ENCODE data around the gene FOXL3.

FOXL3 gene

DNA sequence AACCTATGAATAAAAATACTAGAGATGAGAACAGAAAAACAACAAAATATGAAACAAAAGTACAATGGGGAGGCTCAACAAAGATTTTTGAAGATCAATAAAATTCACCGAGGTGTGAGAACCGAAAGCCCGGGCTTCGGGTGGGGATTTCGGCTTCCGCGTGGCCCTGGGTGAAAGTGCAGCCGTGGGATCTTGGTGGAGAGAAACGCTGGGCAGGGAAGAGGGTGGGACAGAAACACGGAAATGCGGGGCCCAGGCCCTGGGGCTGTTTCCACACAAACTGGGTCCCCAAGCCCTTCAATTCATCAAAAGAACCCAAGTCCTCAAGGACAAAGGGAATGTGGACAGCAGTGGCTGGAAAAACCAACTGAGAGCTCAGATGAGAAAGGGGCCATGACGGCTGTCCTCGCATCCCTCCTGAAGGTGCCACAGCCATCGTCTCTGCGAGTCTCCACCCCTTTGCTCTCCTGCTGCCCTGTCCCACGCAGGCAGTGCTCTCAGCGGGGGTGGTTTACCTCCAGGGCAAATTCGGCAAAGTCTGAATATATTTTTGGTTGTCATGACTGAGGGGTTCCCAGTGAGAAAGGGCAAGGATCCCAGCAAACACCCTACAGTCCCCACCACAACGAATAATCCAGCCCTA, 19.7 kb downstream of the FOXL3 start:
- 89% methylated on average over 17 of the region's 19 CpGs for WGBS
- H3K4me1 ChIP-seq (ENCODE audit: insufficient read depth, low read length) = no peaks in the 10 kb centered on the region
- H3K9me3 ChIP-seq (ENCODE audit: insufficient read depth, low read depth, low read length) = peaks cover 10% of the 10 kb centered on the region; the same call in 1 of the 2 replicates
- H3K36me3 ChIP-seq (ENCODE audit: insufficient read depth, low read length) = no peaks in the 10 kb centered on the region
- H3K9ac ChIP-seq (ENCODE audit: low read depth, low read length) = no peak overlapping the region
- no peak overlapping the region for H3K27ac ChIP-seq (ENCODE audit: low read depth, low read length)
- H3K27me3 ChIP-seq (ENCODE audit: insufficient read depth, low read length) = no peaks in the 10 kb centered on the region
- no peak overlapping the region for H3K4me3 ChIP-seq (ENCODE audit: low read length)

GRCh38 chr7:311131-311680, 21.2 kb downstream of the FOXL3 start:
- Histone ChIP-seq H3K36me3 (ENCODE audit: insufficient read depth, low read length) (no peaks in the 10 kb centered on the region), H3K9ac (ENCODE audit: low read depth, low read length) (no peak overlapping the region), H3K4me3 (ENCODE audit: low read length) (no peak overlapping the region), H3K27ac (ENCODE audit: low read depth, low read length) (no peak overlapping the region), H3K4me1 (ENCODE audit: insufficient read depth, low read length) (no peaks in the 10 kb centered on the region), H3K9me3 (ENCODE audit: insufficient read depth, low read depth, low read length) (peaks cover 15% of the 10 kb centered on the region; the same call in 1 of the 2 replicates), H3K27me3 (ENCODE audit: insufficient read depth, low read length) (no peaks in the 10 kb centered on the region)
- 93% methylated on average over 19 of the region's 19 CpGs for WGBS

GRCh38 chr7:311796-312195, 21.8 kb downstream of the FOXL3 start:
- WGBS = 84% methylated on average over 5 of the region's 5 CpGs
- no peaks in the 10 kb centered on the region for H3K4me1 ChIP-seq (ENCODE audit: insufficient read depth, low read length)
- H3K27ac ChIP-seq (ENCODE audit: low read depth, low read length) = no peak overlapping the region
- no peak overlapping the region for H3K4me3 ChIP-seq (ENCODE audit: low read length)
- H3K9me3 ChIP-seq (ENCODE audit: insufficient read depth, low read depth, low read length) = peaks cover 15% of the 10 kb centered on the region; the same call in 1 of the 2 replicates
- no peaks in the 10 kb centered on the region for H3K36me3 ChIP-seq (ENCODE audit: insufficient read depth, low read length)
- no peak overlapping the region for H3K9ac ChIP-seq (ENCODE audit: low read depth, low read length)
- H3K27me3 ChIP-seq (ENCODE audit: insufficient read depth, low read length) = no peaks in the 10 kb centered on the region

DNA sequence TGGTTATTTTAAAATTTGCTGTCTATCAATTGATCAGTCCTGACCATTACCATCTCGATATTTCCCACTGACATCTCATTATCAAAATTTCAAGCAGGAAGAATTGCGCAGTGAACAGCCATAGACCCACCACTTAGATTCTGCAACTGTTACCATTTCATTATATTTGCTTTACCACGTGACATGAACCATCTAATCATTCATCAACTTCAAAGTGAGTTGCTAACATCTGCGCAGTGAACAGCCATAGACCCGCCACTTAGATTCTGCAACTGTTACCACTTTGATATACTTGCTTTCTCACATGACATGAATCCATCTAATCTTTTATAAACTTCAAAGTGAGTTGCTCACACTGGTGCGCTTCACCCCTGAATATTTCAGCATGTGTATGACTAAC, 22.5 kb downstream of the FOXL3 start:
- H3K9me3 ChIP-seq (ENCODE audit: insufficient read depth, low read depth, low read length) = peaks cover 15% of the 10 kb centered on the region; the same call in 1 of the 2 replicates
- WGBS = 93% methylated on average over 6 of the region's 6 CpGs
- no peak overlapping the region for H3K27ac ChIP-seq (ENCODE audit: low read depth, low read length)
- H3K9ac ChIP-seq (ENCODE audit: low read depth, low read length) = no peak overlapping the region
- H3K27me3 ChIP-seq (ENCODE audit: insufficient read depth, low read length) = no peaks in the 10 kb centered on the region
- H3K4me3 ChIP-seq (ENCODE audit: low read length) = no peak overlapping the region
- no peaks in the 10 kb centered on the region for H3K36me3 ChIP-seq (ENCODE audit: insufficient read depth, low read length)
- H3K4me1 ChIP-seq (ENCODE audit: insufficient read depth, low read length) = no peaks in the 10 kb centered on the region

DNA sequence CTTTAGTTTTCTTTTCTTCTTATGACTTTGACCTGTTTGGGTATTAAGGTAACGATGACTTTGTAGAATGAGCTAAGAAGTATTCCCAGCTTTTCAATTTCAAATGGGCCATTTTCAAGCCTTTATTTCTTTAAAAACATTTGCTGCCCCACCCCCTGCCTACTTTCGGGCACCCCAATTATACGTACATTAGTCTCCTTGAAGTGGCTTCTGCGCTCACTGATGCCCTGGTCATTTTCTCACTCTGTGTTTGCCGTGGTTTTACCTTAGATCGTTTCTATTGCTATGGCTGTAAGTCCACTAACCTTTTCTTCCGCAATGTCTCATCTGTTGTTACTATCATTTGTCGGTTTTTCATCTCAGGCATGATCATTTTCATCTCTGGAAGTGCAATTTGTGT, 24.9 kb downstream of the FOXL3 start:
- Histone ChIP-seq H3K27ac (ENCODE audit: low read depth, low read length) (no peak overlapping the region), H3K4me3 (ENCODE audit: low read length) (no peak overlapping the region), H3K36me3 (ENCODE audit: insufficient read depth, low read length) (no peaks in the 10 kb centered on the region), H3K9ac (ENCODE audit: low read depth, low read length) (no peak overlapping the region), H3K9me3 (ENCODE audit: insufficient read depth, low read depth, low read length) (peaks cover 5% of the 10 kb centered on the region; the same call in 1 of the 2 replicates), H3K27me3 (ENCODE audit: insufficient read depth, low read length) (no peaks in the 10 kb centered on the region), H3K4me1 (ENCODE audit: insufficient read depth, low read length) (no peaks in the 10 kb centered on the region)
- 94% methylated on average over 7 of the region's 8 CpGs for WGBS

DNA sequence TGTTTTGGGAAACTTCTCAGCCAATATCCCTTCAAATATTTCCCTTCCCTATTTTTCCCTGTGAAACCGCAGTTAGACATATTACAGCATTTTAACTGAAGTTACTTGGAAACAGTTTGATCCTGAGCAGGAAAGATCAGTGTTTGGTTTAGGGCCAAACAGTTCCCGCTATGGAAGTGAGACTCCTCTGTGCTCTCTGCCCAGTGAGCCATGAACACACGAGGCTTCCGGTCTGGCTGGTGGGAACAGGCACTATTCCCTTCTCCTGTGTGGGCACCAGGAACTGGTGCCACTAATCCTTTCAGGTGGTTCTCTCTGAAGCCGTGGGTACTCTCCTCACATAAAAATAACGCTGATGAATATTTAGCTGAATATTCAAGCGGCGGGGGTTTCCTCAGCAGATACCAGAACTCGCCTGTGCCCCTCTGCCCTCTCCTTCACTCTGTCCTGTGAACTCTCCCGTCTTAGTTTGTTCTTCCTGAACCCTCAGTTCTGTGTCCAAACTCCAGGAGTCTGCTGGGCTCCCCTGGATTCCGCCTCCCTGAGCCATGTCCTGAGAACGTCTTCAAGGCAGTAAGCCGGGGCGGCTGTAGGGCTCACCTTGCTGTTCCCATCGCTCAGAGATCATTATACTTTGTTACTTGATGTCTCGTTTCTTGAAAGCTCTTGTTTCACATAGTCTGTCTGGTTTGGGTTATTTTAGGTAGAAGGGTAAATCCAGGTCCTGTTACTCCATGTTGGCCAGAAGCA, 25.7 kb downstream of the FOXL3 start:
- peaks cover 5% of the 10 kb centered on the region; the same call in 1 of the 2 replicates for H3K9me3 ChIP-seq (ENCODE audit: insufficient read depth, low read depth, low read length)
- H3K4me3 ChIP-seq (ENCODE audit: low read length) = no peak overlapping the region
- H3K27ac ChIP-seq (ENCODE audit: low read depth, low read length) = no peak overlapping the region
- H3K36me3 ChIP-seq (ENCODE audit: insufficient read depth, low read length) = no peaks in the 10 kb centered on the region
- no peaks in the 10 kb centered on the region for H3K27me3 ChIP-seq (ENCODE audit: insufficient read depth, low read length)
- H3K4me1 ChIP-seq (ENCODE audit: insufficient read depth, low read length) = no peaks in the 10 kb centered on the region
- 90% methylated on average over 16 of the region's 16 CpGs for WGBS
- no peak overlapping the region for H3K9ac ChIP-seq (ENCODE audit: low read depth, low read length)

GRCh38 chr7:317643-318405, 27.9 kb downstream of the FOXL3 start:
- H3K27ac ChIP-seq (ENCODE audit: low read depth, low read length) = no peak overlapping the region
- H3K27me3 ChIP-seq (ENCODE audit: insufficient read depth, low read length) = no peaks in the 10 kb centered on the region
- H3K4me3 ChIP-seq (ENCODE audit: low read length) = no peak overlapping the region
- no peaks in the 10 kb centered on the region for H3K36me3 ChIP-seq (ENCODE audit: insufficient read depth, low read length)
- H3K9me3 ChIP-seq (ENCODE audit: insufficient read depth, low read depth, low read length) = peaks cover 5% of the 10 kb centered on the region; the same call in 1 of the 2 replicates
- no peaks in the 10 kb centered on the region for H3K4me1 ChIP-seq (ENCODE audit: insufficient read depth, low read length)
- 87% methylated on average over 27 of the region's 27 CpGs for WGBS
- H3K9ac ChIP-seq (ENCODE audit: low read depth, low read length) = no peak overlapping the region

DNA sequence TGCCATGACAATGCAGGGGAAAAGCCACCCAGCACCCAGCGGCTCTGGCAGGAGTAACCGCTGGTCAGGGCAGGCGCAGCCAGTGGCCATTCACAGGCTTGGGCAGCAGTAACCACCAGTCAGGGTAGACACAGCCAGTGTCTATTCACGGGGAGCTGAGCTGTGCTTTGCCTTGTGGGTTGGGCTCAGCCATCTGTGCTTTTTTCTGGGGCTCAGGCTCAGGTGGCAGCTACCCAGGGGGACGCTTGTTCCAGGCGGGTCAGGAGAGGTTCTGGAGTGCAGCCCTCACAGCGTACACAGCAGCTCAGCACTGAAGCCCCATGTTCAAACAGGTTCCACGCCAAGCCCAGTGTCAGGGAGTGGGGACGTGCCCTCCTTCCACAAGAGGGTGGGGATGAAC, 28.5 kb downstream of the FOXL3 start:
- WGBS = 83% methylated on average over 9 of the region's 9 CpGs
- H3K27ac ChIP-seq (ENCODE audit: low read depth, low read length) = no peak overlapping the region
- H3K9ac ChIP-seq (ENCODE audit: low read depth, low read length) = no peak overlapping the region
- no peak overlapping the region for H3K4me3 ChIP-seq (ENCODE audit: low read length)
- peaks cover 5% of the 10 kb centered on the region; the same call in 1 of the 2 replicates for H3K9me3 ChIP-seq (ENCODE audit: insufficient read depth, low read depth, low read length)
- H3K4me1 ChIP-seq (ENCODE audit: insufficient read depth, low read length) = no peaks in the 10 kb centered on the region
- H3K27me3 ChIP-seq (ENCODE audit: insufficient read depth, low read length) = no peaks in the 10 kb centered on the region
- no peaks in the 10 kb centered on the region for H3K36me3 ChIP-seq (ENCODE audit: insufficient read depth, low read length)

- Histone ChIP-seq H3K36me3 (ENCODE audit: insufficient read depth, low read length) (no peaks in the 10 kb centered on the region), H3K9ac (ENCODE audit: low read depth, low read length) (no peak overlapping the region), H3K4me1 (ENCODE audit: insufficient read depth, low read length) (no peaks in the 10 kb centered on the region), H3K27ac (ENCODE audit: low read depth, low read length) (no peak overlapping the region), H3K27me3 (ENCODE audit: insufficient read depth, low read length) (no peaks in the 10 kb centered on the region), H3K4me3 (ENCODE audit: low read length) (no peak overlapping the region), H3K9me3 (ENCODE audit: insufficient read depth, low read depth, low read length) (peaks cover 5% of the 10 kb centered on the region; the same call in 1 of the 2 replicates)
- WGBS = 74% methylated on average over 18 of the region's 18 CpGs
These were observed 29.1 kb downstream of the FOXL3 start for GRCh38 chr7:318878-319661.

- no peak overlapping the region for H3K27ac ChIP-seq (ENCODE audit: low read depth, low read length)
- H3K9ac ChIP-seq (ENCODE audit: low read depth, low read length) = no peak overlapping the region
- 93% methylated on average over 2 of the region's 2 CpGs for WGBS
- no peaks in the 10 kb centered on the region for H3K36me3 ChIP-seq (ENCODE audit: insufficient read depth, low read length)
- H3K4me3 ChIP-seq (ENCODE audit: low read length) = no peak overlapping the region
- H3K9me3 ChIP-seq (ENCODE audit: insufficient read depth, low read depth, low read length) = peaks cover under 1% of the 10 kb centered on the region; the same call in 1 of the 2 replicates
- H3K27me3 ChIP-seq (ENCODE audit: insufficient read depth, low read length) = no peaks in the 10 kb centered on the region
- H3K4me1 ChIP-seq (ENCODE audit: insufficient read depth, low read length) = no peaks in the 10 kb centered on the region
These were observed 30.3 kb downstream of the FOXL3 start for GRCh38 chr7:320297-320696.
